Neuronal stem cell (in vitro differentiated cells): ENCODE results near the gene FCN3.

Experiments used
- DNase-seq: peaks from one replicate; pipeline ENCODE4 v3.0.0-alpha.2; 2013; ENCODE audit warnings: low spot score
- H2AFZ ChIP-seq: one replicate; pipeline ENCODE4 v1.6.1; 2013; ENCODE audit warnings: mild to moderate bottlenecking, low read length, inconsistent platforms
- H2AK5ac ChIP-seq: 2 replicates; pipeline ENCODE4 v1.6.1; 2013; ENCODE audit warnings: low read depth, mild to moderate bottlenecking, inconsistent platforms, low read length, moderate library complexity, mixed read lengths
- H2BK120ac ChIP-seq: 2 replicates; pipeline ENCODE4 v1.6.1; 2013; ENCODE audit warnings: low read depth, mild to moderate bottlenecking, inconsistent platforms, low read length, moderate library complexity, mixed read lengths
- H2BK12ac ChIP-seq: one replicate; pipeline ENCODE4 v1.6.1; 2013; ENCODE audit warnings: low read length, inconsistent platforms
- H2BK15ac ChIP-seq: 2 replicates; pipeline ENCODE4 v1.6.1; 2013; ENCODE audit warnings: mild to moderate bottlenecking, low read length, inconsistent platforms, mixed read lengths
- H2BK5ac ChIP-seq: one replicate; pipeline ENCODE4 v1.6.1; 2013; ENCODE audit warnings: inconsistent platforms, mild to moderate bottlenecking, low read length, moderate library complexity
- H3K14ac ChIP-seq: one replicate; pipeline ENCODE4 v1.6.1; 2013; ENCODE audit warnings: low read length, inconsistent platforms
- H3K18ac ChIP-seq: 2 replicates; pipeline ENCODE4 v1.6.1; 2013; ENCODE audit warnings: low read length, inconsistent platforms
- H3K23ac ChIP-seq: 2 replicates; pipeline ENCODE4 v1.6.1; 2013; ENCODE audit warnings: low read depth, mild to moderate bottlenecking, mixed read lengths, low read length, inconsistent platforms; ENCODE audit not compliant: poor library complexity
- H3K27ac ChIP-seq: replicated peaks from 3 replicates; pipeline ENCODE4 v1.5.1; 2013; ENCODE audit warnings: low read length, inconsistent platforms
- H3K27me3 ChIP-seq, 3 experiments: 2 replicates each; pipeline ENCODE4 v1.6.1; 2013; ENCODE audit warnings: low read length in 3 of 3, mild to moderate bottlenecking in 2 of 3, inconsistent platforms in 1 of 3, low read depth in 1 of 3, mixed read lengths in 1 of 3, moderate library complexity in 1 of 3; ENCODE audit not compliant: control insufficient read depth in 3 of 3, insufficient read depth in 3 of 3
- H3K36me3 ChIP-seq, 2 donors: replicated peaks in 1 of 2; 2 replicates each; pipeline ENCODE4 v1.6.1; 2013; ENCODE audit warnings: low read length in 2 of 2; ENCODE audit not compliant: control insufficient read depth in 2 of 2, insufficient read depth in 2 of 2
- H3K4ac ChIP-seq: 2 replicates; pipeline ENCODE4 v1.6.1; 2013; ENCODE audit warnings: inconsistent platforms, mild to moderate bottlenecking, low read length, moderate library complexity
- H3K4me1 ChIP-seq, 2 donors: 1 replicate in 1 of 2; 2 replicates in 1 of 2; pipeline ENCODE4 v1.6.1; 2013; ENCODE audit warnings: low read length in 2 of 2, low read depth in 1 of 2; ENCODE audit not compliant: control insufficient read depth in 2 of 2, insufficient read depth in 1 of 2
- H3K4me2 ChIP-seq: one replicate; pipeline ENCODE4 v1.6.1; 2013; ENCODE audit warnings: mild to moderate bottlenecking, low read length, inconsistent platforms; ENCODE audit not compliant: insufficient read depth, poor library complexity, severe bottlenecking
- H3K4me3 ChIP-seq, 2 donors: 2 replicates each; pipeline ENCODE4 v1.5.1; 2013; ENCODE audit warnings: low read length in 2 of 2, mild to moderate bottlenecking in 2 of 2, inconsistent platforms in 1 of 2, moderate library complexity in 1 of 2
- H3K79me1 ChIP-seq: one replicate; pipeline ENCODE4 v1.6.1; 2013; ENCODE audit warnings: low read depth, mild to moderate bottlenecking, inconsistent platforms, low read length, moderate library complexity
- H3K9ac ChIP-seq: one replicate; pipeline ENCODE4 v1.6.1; 2013; ENCODE audit warnings: mild to moderate bottlenecking, low read depth, low read length, inconsistent platforms; ENCODE audit not compliant: poor library complexity
- H3K9me3 ChIP-seq, 2 donors: replicated peaks in 1 of 2; 2 replicates each; pipeline versions ENCODE3 to v1.6.1; 2013; ENCODE audit warnings: low read length in 2 of 2, mild to moderate bottlenecking in 2 of 2, inconsistent platforms in 1 of 2, low read depth in 1 of 2, mixed read lengths in 1 of 2, moderate library complexity in 1 of 2; ENCODE audit not compliant: control insufficient read depth in 2 of 2, insufficient read depth in 1 of 2
- H4K8ac ChIP-seq: one replicate; pipeline ENCODE4 v1.6.1; 2013; ENCODE audit warnings: low read depth, mild to moderate bottlenecking, inconsistent platforms, low read length, moderate library complexity
- H4K91ac ChIP-seq: one replicate; pipeline ENCODE4 v1.6.1; 2013; ENCODE audit warnings: low read length, low read depth, mild to moderate bottlenecking, inconsistent platforms; ENCODE audit not compliant: poor library complexity
- WGBS, 2 donors: extraction: QIAGEN DNeasy Blood & Tissue Kit; methylation state at CpG; one replicate each; pipeline ENCODE4 v1.1.7; 2013; ENCODE audit warnings: missing lambda C conversion rate in 2 of 2, mixed read lengths in 1 of 2; ENCODE audit not compliant: insufficient read length in 2 of 2, insufficient replicate concordance in 1 of 2; ENCODE audit errors: extremely low coverage in 2 of 2; 5-methylcytosine and 5-hydroxymethylcytosine counted together

FCN3 gene

GRCh38 chr1:27416387-27417111 is 41.9 kb upstream of the FCN3 start:
- no peak overlapping the region for H2BK120ac ChIP-seq
- H4K8ac ChIP-seq, result no peak overlapping the region
- no peak overlapping the region for H2AFZ ChIP-seq
- no peaks in the 10 kb centered on the region for H3K79me1 ChIP-seq
- no peak overlapping the region for H2BK15ac ChIP-seq
- no peak overlapping the region for H3K18ac ChIP-seq
- peaks cover 29 to 80% of the 10 kb centered on the region in 2 donors for H3K36me3 ChIP-seq
- no peak overlapping the region for H3K27ac ChIP-seq
- H3K9ac ChIP-seq, result no peak overlapping the region
- no peak for DNase-seq
- WGBS, 2 donors, result no CpG with 5 or more reads among the region's 3 CpGs
- H3K4ac ChIP-seq, result no peak overlapping the region
- no peaks in the 10 kb centered on the region for H3K27me3 ChIP-seq
- no peak overlapping the region for H2AK5ac ChIP-seq
- H2BK12ac ChIP-seq, result no peak overlapping the region
- H4K91ac ChIP-seq, result no peak overlapping the region
- H3K23ac ChIP-seq, result no peak overlapping the region
- no peak overlapping the region for H2BK5ac ChIP-seq
- no peak overlapping the region for H3K4me3 ChIP-seq
- H3K9me3 ChIP-seq, result no peaks in the 10 kb centered on the region
- peaks cover 8 to 10% of the 10 kb centered on the region in 2 donors for H3K4me1 ChIP-seq
- H3K14ac ChIP-seq, result no peak overlapping the region
- no peak overlapping the region for H3K4me2 ChIP-seq

GRCh38 chr1:27414091-27414490 is 39.5 kb upstream of the FCN3 start:
- DNase-seq, result no peak
- H3K18ac ChIP-seq, result no peak overlapping the region
- no peak overlapping the region for H2BK5ac ChIP-seq
- no peak overlapping the region for H3K23ac ChIP-seq
- no peak overlapping the region for H2BK12ac ChIP-seq
- H3K27ac ChIP-seq, result no peak overlapping the region
- H3K4me1 ChIP-seq, result peaks cover 7 to 10% of the 10 kb centered on the region in 2 donors
- H3K4me2 ChIP-seq, result no peak overlapping the region
- H4K8ac ChIP-seq, result no peak overlapping the region
- no peak overlapping the region for H2AFZ ChIP-seq
- H3K27me3 ChIP-seq, result no peaks in the 10 kb centered on the region
- no peak overlapping the region for H2BK15ac ChIP-seq
- H4K91ac ChIP-seq, result no peak overlapping the region
- H3K36me3 ChIP-seq, result peaks cover 32 to 98% of the 10 kb centered on the region in 2 donors
- WGBS, 2 donors, result no CpG with 5 or more reads among the region's 1 CpG
- H3K4ac ChIP-seq, result no peak overlapping the region
- H3K9ac ChIP-seq, result no peak overlapping the region
- no peak overlapping the region for H2AK5ac ChIP-seq
- H3K9me3 ChIP-seq, result no peaks in the 10 kb centered on the region
- H2BK120ac ChIP-seq, result no peak overlapping the region
- H3K79me1 ChIP-seq, result no peaks in the 10 kb centered on the region
- no peak overlapping the region for H3K4me3 ChIP-seq
- no peak overlapping the region for H3K14ac ChIP-seq

- Histone ChIP-seq H3K4ac (no peak overlapping the region), H4K91ac (no peak overlapping the region), H3K14ac (no peak overlapping the region), H3K27ac (no peak overlapping the region), H3K18ac (no peak overlapping the region), H3K36me3 (peaks cover 36 to 98% of the 10 kb centered on the region in 2 donors), H2BK15ac (no peak overlapping the region), H3K4me3 (no peak overlapping the region), H2BK12ac (no peak overlapping the region), H3K79me1 (no peaks in the 10 kb centered on the region), H2AK5ac (no peak overlapping the region), H2AFZ (no peak overlapping the region), H3K9ac (no peak overlapping the region), H3K9me3 (no peaks in the 10 kb centered on the region), H3K4me1 (peaks cover 0 to 4% of the 10 kb centered on the region in 2 donors), H2BK120ac (no peak overlapping the region), H4K8ac (no peak overlapping the region), H3K27me3 (no peaks in the 10 kb centered on the region), H2BK5ac (no peak overlapping the region), H3K4me2 (no peak overlapping the region), H3K23ac (no peak overlapping the region)
- no peak for DNase-seq
- WGBS, 2 donors, result no CpG with 5 or more reads among the region's 4 CpGs
Observed at GRCh38 chr1:27413004-27413403, 38.4 kb upstream of the FCN3 start.

GRCh38 chr1:27412502-27412901 is 37.9 kb upstream of the FCN3 start:
- Histone ChIP-seq H3K27ac (no peak overlapping the region), H3K36me3 (peaks cover 38 to 98% of the 10 kb centered on the region in 2 donors), H3K79me1 (no peaks in the 10 kb centered on the region), H4K8ac (no peak overlapping the region), H2AK5ac (no peak overlapping the region), H2AFZ (no peak overlapping the region), H3K4me2 (no peak overlapping the region), H3K4ac (no peak overlapping the region), H2BK12ac (no peak overlapping the region), H3K9me3 (no peaks in the 10 kb centered on the region), H2BK15ac (no peak overlapping the region), H3K4me3 (no peak overlapping the region), H3K27me3 (no peaks in the 10 kb centered on the region), H3K23ac (no peak overlapping the region), H2BK120ac (no peak overlapping the region), H3K9ac (no peak overlapping the region), H3K14ac (no peak overlapping the region), H2BK5ac (no peak overlapping the region), H3K18ac (no peak overlapping the region), H3K4me1 (peaks cover 0 to 5% of the 10 kb centered on the region in 2 donors), H4K91ac (no peak overlapping the region)
- whole genome bisulfite sequencing, 2 donors, result no CpG with 5 or more reads among the region's 4 CpGs
- no peak for DNase-seq
